GM06990 (cell line): ENCODE results near the gene AUTS2.

Experiments used
- DNase-seq: peaks from one replicate; pipeline ENCODE4 v3.0.0-alpha.2; 2011; ENCODE audit not compliant: insufficient read length; ENCODE audit errors: extremely low read depth
- H3K27me3 ChIP-seq: replicated peaks from 2 replicates; pipeline ENCODE4 v1.6.0; 2011; ENCODE audit warnings: low read length; ENCODE audit not compliant: control insufficient read depth, insufficient read depth
- H3K36me3 ChIP-seq: 2 replicates; pipeline ENCODE4 v1.5.1; 2011; ENCODE audit warnings: low read length; ENCODE audit not compliant: control insufficient read depth, insufficient read depth
- H3K4me3 ChIP-seq: replicated peaks from 2 replicates; pipeline ENCODE4 v1.5.1; 2011; ENCODE audit warnings: low read depth, mild to moderate bottlenecking, control low read depth, low read length
- CTCF ChIP-seq: IDR thresholded peaks from 2 replicates; pipeline ENCODE4 v1.5.1; 2011; ENCODE audit warnings: low read length, control low read depth, mild to moderate bottlenecking, inconsistent platforms; ENCODE audit not compliant: insufficient read depth, poor library complexity, severe bottlenecking

AUTS2 gene

GRCh38 chr7:69827140-69827539 is 228.9 kb downstream of the AUTS2 start:
- H3K36me3 ChIP-seq, result no peaks in the 10 kb centered on the region
- no peak for TF ChIP-seq CTCF
- H3K4me3 ChIP-seq, result no peak overlapping the region
- no peak for DNase-seq
- no peaks in the 10 kb centered on the region for H3K27me3 ChIP-seq

GRCh38 chr7:69827558-69827957 is 229.3 kb downstream of the AUTS2 start:
- Histone ChIP-seq H3K27me3 (no peaks in the 10 kb centered on the region), H3K36me3 (no peaks in the 10 kb centered on the region), H3K4me3 (no peak overlapping the region)
- no peak for DNase-seq
- TF ChIP-seq CTCF, result no peak

GRCh38 chr7:69832356-69832755 is 234.1 kb downstream of the AUTS2 start:
- no peak for TF ChIP-seq CTCF
- Histone ChIP-seq H3K36me3 (no peaks in the 10 kb centered on the region), H3K27me3 (no peaks in the 10 kb centered on the region), H3K4me3 (no peak overlapping the region)
- DNase-seq, result no peak

- TF ChIP-seq CTCF, result no peak
- DNase-seq, result no peak
- Histone ChIP-seq H3K36me3 (no peaks in the 10 kb centered on the region), H3K4me3 (no peak overlapping the region), H3K27me3 (no peaks in the 10 kb centered on the region)
These were observed 235.7 kb downstream of the AUTS2 start for GRCh38 chr7:69833964-69834363.

- TF ChIP-seq CTCF, result peak; percentile 2
- H3K27me3 ChIP-seq, result no peaks in the 10 kb centered on the region
- H3K4me3 ChIP-seq, result no peak overlapping the region
- DNase-seq, result no peak
- H3K36me3 ChIP-seq, result no peaks in the 10 kb centered on the region
These were observed 238.4 kb downstream of the AUTS2 start for GRCh38 chr7:69836702-69837101.

- DNase-seq, result no peak
- TF ChIP-seq CTCF, result no peak
- no peaks in the 10 kb centered on the region for H3K27me3 ChIP-seq
These were observed 239.3 kb downstream of the AUTS2 start for GRCh38 chr7:69837387-69838068.

More at GRCh38 chr7:69837387-69838068, 239.3 kb downstream of the AUTS2 start:
- Histone ChIP-seq H3K36me3 (no peaks in the 10 kb centered on the region), H3K4me3 (no peak overlapping the region)
